H1 (cell line): ENCODE data around the gene RB1. TPM values are rescaled to one million over a fixed set of nuclear protein-coding genes. Genes with fewer than 3 reads are reported as not detected.

Source experiments
- CHD7 ChIP-seq: fragments of 300-600 bp; sonication (generic); IDR thresholded peaks from 2 replicates; pipeline ENCODE4 v1.7.1; 2012; ENCODE audit warnings: low read length, moderate library complexity, mild to moderate bottlenecking, inconsistent platforms; ENCODE audit not compliant: insufficient replicate concordance
- EGR1 ChIP-seq: IDR thresholded peaks from 2 replicates; pipeline ENCODE4 v1.6.1; 2011; ENCODE audit warnings: low read depth, low read length, borderline replicate concordance
- GABPA ChIP-seq: IDR thresholded peaks from 2 replicates; pipeline ENCODE4 v1.6.1; 2011; ENCODE audit warnings: mild to moderate bottlenecking, low read length, moderate library complexity, borderline replicate concordance; ENCODE audit not compliant: insufficient read depth
- NANOG ChIP-seq: IDR thresholded peaks from 2 replicates; pipeline ENCODE4 v1.6.1; 2011; ENCODE audit warnings: low read length, low read depth, mild to moderate bottlenecking, inconsistent platforms; ENCODE audit not compliant: insufficient read depth, poor library complexity, severe bottlenecking
- NRF1 ChIP-seq: IDR thresholded peaks from 2 replicates; pipeline ENCODE4 v1.6.1; 2011; ENCODE audit warnings: mild to moderate bottlenecking, low read depth, low read length, improper control_type of control experiment
- POU5F1 ChIP-seq: IDR thresholded peaks from 2 replicates; pipeline ENCODE4 v1.6.1; 2011; ENCODE audit warnings: low read depth, mild to moderate bottlenecking, low read length, moderate library complexity
- USF2 ChIP-seq: IDR thresholded peaks from 2 replicates; pipeline ENCODE4 v1.6.1; 2011; ENCODE audit warnings: low read length, improper control_type of control experiment
- polyA plus RNA-seq, 7 experiments: library from polyadenylated mRNA; depleted of rRNA in 3 of 7; stranded (reverse) in 5 of 7; unstranded in 2 of 7; fragments of >200 nt in 5 of 7; fragments of 200-250 nt in 2 of 7; gene quantifications; 1 replicate in 5 of 7; 2 replicates in 1 of 7; 4 replicates in 1 of 7; pipeline versions ENCODE4 v1.2.1 to v1.2.3, GENCODE V29; 2011 to 2013; ENCODE audit warnings: missing spikeins in 2 of 7, mixed read lengths in 2 of 7
- total RNA-seq: library from RNA; stranded (reverse); fragmentation: NEBNext Ultra II Directional; extraction: Animal tissue kit (Norgen Biotek cat#: 25700); gene quantifications from 2 replicates; pipeline ENCODE4 v1.2.1, GENCODE V29; 2021
- TF ChIP-seq, protein P1 (sequence below): IDR thresholded peaks from 2 replicates; pipeline ENCODE4 v1.6.1; 2012; ENCODE audit warnings: inconsistent platforms

Gene RB1
- total and polyA plus RNA-seq, 2 of the 8 experiments (the other 6 are each of a cell fraction or from before 2014, with no cell fraction given) = 4.1 to 17.5 TPM

GRCh38 chr13:48393698-48394085 is 90.1 kb downstream of the RB1 start (continued):
- TF ChIP-seq GABPA (no peak), CHD7 (no peak), EGR1 (no peak), NRF1 (no peak), POU5F1 (no peak), NANOG (no peak), USF2 (no peak)
- TF ChIP-seq, protein P1, sequence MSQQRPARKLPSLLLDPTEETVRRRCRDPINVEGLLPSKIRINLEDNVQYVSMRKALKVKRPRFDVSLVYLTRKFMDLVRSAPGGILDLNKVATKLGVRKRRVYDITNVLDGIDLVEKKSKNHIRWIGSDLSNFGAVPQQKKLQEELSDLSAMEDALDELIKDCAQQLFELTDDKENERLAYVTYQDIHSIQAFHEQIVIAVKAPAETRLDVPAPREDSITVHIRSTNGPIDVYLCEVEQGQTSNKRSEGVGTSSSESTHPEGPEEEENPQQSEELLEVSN = no peak
- TF ChIP-seq, all 59 proteins: peak for 0
